Neuronal stem cell (in vitro differentiated cells): ENCODE results near the gene ACO2.
A peak's percentile ranks its signal among the peaks of the same experiment; 100 is the strongest.

ENCODE experiments used
- DNase-seq: peaks from one replicate; pipeline ENCODE4 v3.0.0-alpha.2; 2013; ENCODE audit warnings: low spot score
- H2AFZ ChIP-seq: one replicate; pipeline ENCODE4 v1.6.1; 2013; ENCODE audit warnings: mild to moderate bottlenecking, low read length, inconsistent platforms
- H2AK5ac ChIP-seq: 2 replicates; pipeline ENCODE4 v1.6.1; 2013; ENCODE audit warnings: low read depth, mild to moderate bottlenecking, inconsistent platforms, low read length, moderate library complexity, mixed read lengths
- H2BK120ac ChIP-seq: 2 replicates; pipeline ENCODE4 v1.6.1; 2013; ENCODE audit warnings: low read depth, mild to moderate bottlenecking, inconsistent platforms, low read length, moderate library complexity, mixed read lengths
- H2BK12ac ChIP-seq: one replicate; pipeline ENCODE4 v1.6.1; 2013; ENCODE audit warnings: low read length, inconsistent platforms
- H2BK15ac ChIP-seq: 2 replicates; pipeline ENCODE4 v1.6.1; 2013; ENCODE audit warnings: mild to moderate bottlenecking, low read length, inconsistent platforms, mixed read lengths
- H2BK5ac ChIP-seq: one replicate; pipeline ENCODE4 v1.6.1; 2013; ENCODE audit warnings: inconsistent platforms, mild to moderate bottlenecking, low read length, moderate library complexity
- H3K14ac ChIP-seq: one replicate; pipeline ENCODE4 v1.6.1; 2013; ENCODE audit warnings: low read length, inconsistent platforms
- H3K18ac ChIP-seq: 2 replicates; pipeline ENCODE4 v1.6.1; 2013; ENCODE audit warnings: low read length, inconsistent platforms
- H3K23ac ChIP-seq: 2 replicates; pipeline ENCODE4 v1.6.1; 2013; ENCODE audit warnings: low read depth, mild to moderate bottlenecking, mixed read lengths, low read length, inconsistent platforms; ENCODE audit not compliant: poor library complexity
- H3K27ac ChIP-seq: replicated peaks from 3 replicates; pipeline ENCODE4 v1.5.1; 2013; ENCODE audit warnings: low read length, inconsistent platforms
- H3K27me3 ChIP-seq, 3 experiments: 2 replicates each; pipeline ENCODE4 v1.6.1; 2013; ENCODE audit warnings: low read length in 3 of 3, mild to moderate bottlenecking in 2 of 3, inconsistent platforms in 1 of 3, low read depth in 1 of 3, mixed read lengths in 1 of 3, moderate library complexity in 1 of 3; ENCODE audit not compliant: control insufficient read depth in 3 of 3, insufficient read depth in 3 of 3
- H3K36me3 ChIP-seq, 2 donors: replicated peaks in 1 of 2; 2 replicates each; pipeline ENCODE4 v1.6.1; 2013; ENCODE audit warnings: low read length in 2 of 2; ENCODE audit not compliant: control insufficient read depth in 2 of 2, insufficient read depth in 2 of 2
- H3K4ac ChIP-seq: 2 replicates; pipeline ENCODE4 v1.6.1; 2013; ENCODE audit warnings: inconsistent platforms, mild to moderate bottlenecking, low read length, moderate library complexity
- H3K4me1 ChIP-seq, 2 donors: 1 replicate in 1 of 2; 2 replicates in 1 of 2; pipeline ENCODE4 v1.6.1; 2013; ENCODE audit warnings: low read length in 2 of 2, low read depth in 1 of 2; ENCODE audit not compliant: control insufficient read depth in 2 of 2, insufficient read depth in 1 of 2
- H3K4me2 ChIP-seq: one replicate; pipeline ENCODE4 v1.6.1; 2013; ENCODE audit warnings: mild to moderate bottlenecking, low read length, inconsistent platforms; ENCODE audit not compliant: insufficient read depth, poor library complexity, severe bottlenecking
- H3K4me3 ChIP-seq, 2 donors: 2 replicates each; pipeline ENCODE4 v1.5.1; 2013; ENCODE audit warnings: low read length in 2 of 2, mild to moderate bottlenecking in 2 of 2, inconsistent platforms in 1 of 2, moderate library complexity in 1 of 2
- H3K79me1 ChIP-seq: one replicate; pipeline ENCODE4 v1.6.1; 2013; ENCODE audit warnings: low read depth, mild to moderate bottlenecking, inconsistent platforms, low read length, moderate library complexity
- H3K9ac ChIP-seq: one replicate; pipeline ENCODE4 v1.6.1; 2013; ENCODE audit warnings: mild to moderate bottlenecking, low read depth, low read length, inconsistent platforms; ENCODE audit not compliant: poor library complexity
- H3K9me3 ChIP-seq, 2 donors: replicated peaks in 1 of 2; 2 replicates each; pipeline versions ENCODE3 to v1.6.1; 2013; ENCODE audit warnings: low read length in 2 of 2, mild to moderate bottlenecking in 2 of 2, inconsistent platforms in 1 of 2, low read depth in 1 of 2, mixed read lengths in 1 of 2, moderate library complexity in 1 of 2; ENCODE audit not compliant: control insufficient read depth in 2 of 2, insufficient read depth in 1 of 2
- H4K8ac ChIP-seq: one replicate; pipeline ENCODE4 v1.6.1; 2013; ENCODE audit warnings: low read depth, mild to moderate bottlenecking, inconsistent platforms, low read length, moderate library complexity
- H4K91ac ChIP-seq: one replicate; pipeline ENCODE4 v1.6.1; 2013; ENCODE audit warnings: low read length, low read depth, mild to moderate bottlenecking, inconsistent platforms; ENCODE audit not compliant: poor library complexity
- WGBS, 2 donors: extraction: QIAGEN DNeasy Blood & Tissue Kit; methylation state at CpG; one replicate each; pipeline ENCODE4 v1.1.7; 2013; ENCODE audit warnings: missing lambda C conversion rate in 2 of 2, mixed read lengths in 1 of 2; ENCODE audit not compliant: insufficient read length in 2 of 2, insufficient replicate concordance in 1 of 2; ENCODE audit errors: extremely low coverage in 2 of 2; 5-methylcytosine and 5-hydroxymethylcytosine counted together

Gene ACO2

DNA sequence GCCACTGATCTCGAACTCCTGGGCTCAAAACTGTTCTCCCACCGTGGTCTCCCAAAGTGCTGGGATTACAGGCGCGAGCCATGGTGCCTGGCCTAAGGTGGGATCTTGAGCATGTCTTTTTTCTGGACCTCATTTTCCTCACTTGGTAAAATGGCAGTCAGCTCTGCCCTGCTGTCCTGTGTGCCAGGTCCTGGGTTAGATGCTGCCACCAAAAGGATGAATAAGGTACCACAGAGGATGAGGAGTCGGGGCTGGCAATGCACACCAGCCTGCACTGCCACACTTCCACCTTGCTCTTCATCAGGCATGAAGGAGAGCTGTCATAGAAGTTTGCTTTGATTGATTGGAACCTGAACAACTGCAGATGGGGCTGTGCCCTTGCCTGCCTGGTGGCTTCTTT lies 32.3 kb downstream of the ACO2 start:
- Histone ChIP-seq H3K4ac (no peak overlapping the region), H3K27me3 (no peaks in the 10 kb centered on the region), H3K27ac (no peak overlapping the region), H2BK15ac (no peak overlapping the region), H3K9ac (no peak overlapping the region), H3K18ac (no peak overlapping the region), H3K36me3 (peaks cover 15 to 57% of the 10 kb centered on the region in 2 donors), H4K8ac (no peak overlapping the region), H3K4me2 (no peak overlapping the region), H3K23ac (peak overlapping the region; percentile 48), H2AFZ (no peak overlapping the region), H2AK5ac (no peak overlapping the region), H2BK5ac (no peak overlapping the region), H3K4me3 (no peak overlapping the region), H2BK12ac (no peak overlapping the region), H3K79me1 (peaks cover 7% of the 10 kb centered on the region), H4K91ac (no peak overlapping the region), H2BK120ac (no peak overlapping the region), H3K4me1 (no peaks in the 10 kb centered on the region), H3K9me3 (no peaks in the 10 kb centered on the region), H3K14ac (no peak overlapping the region)
- no peak for DNase-seq
- no CpG with 5 or more reads among the region's 5 CpGs for WGBS, 2 donors

DNA sequence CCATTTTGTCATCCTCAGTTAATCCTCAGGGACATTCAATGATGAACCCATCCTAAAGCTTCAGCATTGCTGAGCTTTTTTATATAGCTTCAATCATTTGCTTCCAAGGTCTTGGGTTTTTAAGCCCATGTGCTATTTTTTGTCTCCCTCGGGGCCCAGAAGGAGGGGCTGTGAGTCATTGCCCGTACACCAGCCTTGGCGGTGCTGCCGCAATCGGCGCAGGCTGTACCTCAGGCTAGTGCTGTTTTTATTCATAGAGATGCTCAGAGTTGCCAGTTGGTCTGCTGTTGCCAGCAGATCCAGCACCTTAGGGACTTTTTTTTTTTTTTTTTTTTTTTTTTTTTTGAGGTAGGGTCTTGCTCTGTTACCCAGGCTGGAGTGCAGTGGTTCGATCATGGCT lies 35.5 kb downstream of the ACO2 start:
- Histone ChIP-seq H2BK120ac (no peak overlapping the region), H2AK5ac (no peak overlapping the region), H3K14ac (no peak overlapping the region), H3K27me3 (no peaks in the 10 kb centered on the region), H3K36me3 (peaks cover 28 to 75% of the 10 kb centered on the region in 2 donors), H4K91ac (no peak overlapping the region), H4K8ac (no peak overlapping the region), H3K4me2 (no peak overlapping the region), H3K4ac (no peak overlapping the region), H3K23ac (no peak overlapping the region), H3K18ac (no peak overlapping the region), H2BK12ac (no peak overlapping the region), H3K9me3 (no peaks in the 10 kb centered on the region), H2BK5ac (no peak overlapping the region), H3K27ac (no peak overlapping the region), H3K79me1 (peaks cover 2% of the 10 kb centered on the region), H2AFZ (no peak overlapping the region), H2BK15ac (no peak overlapping the region), H3K4me1 (peaks cover 0 to 4% of the 10 kb centered on the region in 2 donors), H3K9ac (no peak overlapping the region), H3K4me3 (no peak overlapping the region)
- DNase-seq = no peak
- WGBS, 2 donors = no CpG with 5 or more reads among the region's 7 CpGs

DNA sequence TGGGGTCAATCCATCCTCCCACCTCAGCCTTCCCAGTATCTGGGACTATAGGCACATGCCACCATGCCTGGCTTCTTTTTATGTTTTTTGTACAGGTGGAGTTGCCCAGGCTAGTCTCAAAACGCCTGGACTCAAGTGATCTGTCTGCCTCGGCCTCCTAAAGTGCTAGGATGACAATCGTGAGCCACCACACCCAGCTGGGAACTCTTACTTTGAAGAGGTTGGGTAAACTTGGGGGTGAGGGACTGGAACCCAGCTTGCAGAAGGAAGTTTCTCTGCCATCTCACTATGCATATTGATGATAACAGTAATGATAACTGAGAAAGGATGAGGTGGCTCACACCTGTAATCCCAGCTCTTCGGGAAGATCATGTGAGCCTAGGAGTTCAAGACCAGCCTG lies 35.9 kb downstream of the ACO2 start:
- no CpG with 5 or more reads among the region's 4 CpGs for WGBS, 2 donors
- no peaks in the 10 kb centered on the region for H3K9me3 ChIP-seq

DNA sequence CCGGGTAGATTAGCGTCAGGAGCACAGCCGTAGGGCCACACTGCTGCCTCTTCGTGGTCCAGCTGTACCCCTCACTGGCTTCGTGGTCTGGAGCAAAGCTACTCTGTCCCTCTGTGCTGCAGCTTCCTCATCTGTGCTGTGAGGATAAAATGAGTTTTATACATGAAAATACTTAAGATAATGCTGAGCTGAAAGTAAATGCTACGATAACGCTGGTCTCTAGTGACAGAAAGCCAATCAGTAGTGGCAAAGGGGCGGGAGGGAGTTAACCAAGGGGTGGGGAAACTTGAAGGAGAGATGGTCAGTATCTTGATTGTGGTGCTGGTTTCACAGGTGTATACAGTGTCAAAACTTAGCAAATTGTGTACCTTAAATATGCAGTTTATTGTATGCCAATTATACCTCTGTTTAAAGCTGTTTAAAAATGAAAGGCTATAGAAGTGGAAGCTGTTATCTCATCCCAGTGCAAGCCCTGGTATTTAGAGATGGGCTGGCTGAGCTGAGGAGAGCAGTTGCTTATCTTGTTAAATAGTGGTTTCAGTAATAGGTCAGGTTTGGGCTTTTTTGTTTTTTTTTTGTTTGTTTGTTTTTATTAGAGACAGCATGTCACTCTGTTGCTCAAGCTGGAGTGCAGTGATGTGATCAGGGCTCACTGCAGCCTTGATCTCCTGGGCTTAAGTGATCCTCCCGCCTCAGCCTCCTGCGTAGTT lies 36.7 kb downstream of the ACO2 start:
- no peak for DNase-seq
- Histone ChIP-seq H3K4ac (no peak overlapping the region), H3K9me3 (no peaks in the 10 kb centered on the region), H4K8ac (no peak overlapping the region), H3K4me1 (peaks cover 0 to 4% of the 10 kb centered on the region in 2 donors), H3K36me3 (peaks cover 23 to 77% of the 10 kb centered on the region in 2 donors), H3K4me3 (no peak overlapping the region), H4K91ac (no peak overlapping the region), H2BK120ac (no peak overlapping the region), H2BK12ac (no peak overlapping the region), H2BK5ac (no peak overlapping the region), H3K27me3 (no peaks in the 10 kb centered on the region), H3K18ac (no peak overlapping the region), H3K79me1 (no peaks in the 10 kb centered on the region), H3K9ac (no peak overlapping the region), H3K14ac (no peak overlapping the region), H2BK15ac (no peak overlapping the region), H2AK5ac (no peak overlapping the region), H2AFZ (no peak overlapping the region), H3K23ac (no peak overlapping the region), H3K27ac (no peak overlapping the region), H3K4me2 (no peak overlapping the region)
- WGBS, 2 donors = no CpG with 5 or more reads among the region's 10 CpGs

More for the DNA sequence above, 35.9 kb downstream of the ACO2 start:
- Histone ChIP-seq H3K4me1 (peaks cover 0 to 4% of the 10 kb centered on the region in 2 donors), H3K27me3 (no peaks in the 10 kb centered on the region), H2BK120ac (no peak overlapping the region), H3K18ac (no peak overlapping the region), H3K4ac (no peak overlapping the region), H2BK12ac (no peak overlapping the region), H3K9ac (no peak overlapping the region), H2BK15ac (no peak overlapping the region), H2AFZ (no peak overlapping the region), H3K27ac (no peak overlapping the region), H3K14ac (no peak overlapping the region), H3K36me3 (peaks cover 25 to 73% of the 10 kb centered on the region in 2 donors), H3K79me1 (no peaks in the 10 kb centered on the region), H4K91ac (no peak overlapping the region), H4K8ac (no peak overlapping the region), H3K4me2 (no peak overlapping the region), H3K4me3 (no peak overlapping the region), H3K23ac (no peak overlapping the region), H2BK5ac (no peak overlapping the region), H2AK5ac (no peak overlapping the region)
- no peak for DNase-seq
